Keratinocyte (primary cell): Measurements from ENCODE around the gene PDK1. TPM values are rescaled to one million over a fixed set of nuclear protein-coding genes. Genes with fewer than 3 reads are reported as not detected.

Experiments used
- DNase-seq: peaks from one replicate; pipeline ENCODE4 v3.0.0-alpha.2; 2011; ENCODE audit warnings: low read depth, missing footprints, low spot score
- FAIRE-seq: peaks from 2 replicates; lab custom pipeline; 2011; peaks lifted over from hg19 to GRCh38; lab: Jason Lieb, UNC
- H2AFZ ChIP-seq: 2 replicates; pipeline ENCODE4 v1.6.0; 2012; ENCODE audit warnings: low read length, control low read depth, inconsistent platforms; ENCODE audit not compliant: control insufficient read depth
- H3K27ac ChIP-seq: 2 replicates; pipeline ENCODE4 v1.5.1; 2011; ENCODE audit warnings: low read length; ENCODE audit not compliant: control insufficient read depth, insufficient read depth
- H3K27me3 ChIP-seq: 3 replicates; pipeline ENCODE4 v1.6.0; 2011; ENCODE audit warnings: low read length; ENCODE audit not compliant: control insufficient read depth, insufficient read depth; ENCODE audit errors: extremely low read depth
- H3K36me3 ChIP-seq, 2 experiments: 2 replicates in 1 of 2; 3 replicates in 1 of 2; pipeline ENCODE4 v1.5.1; 2011; ENCODE audit warnings: low read length in 2 of 2, mild to moderate bottlenecking in 1 of 2; ENCODE audit not compliant: control insufficient read depth in 2 of 2, insufficient read depth in 2 of 2; ENCODE audit errors: extremely low read depth in 1 of 2
- H3K4me1 ChIP-seq: 3 replicates; pipeline ENCODE4 v1.5.1; 2011; ENCODE audit warnings: low read length; ENCODE audit not compliant: control insufficient read depth, insufficient read depth; ENCODE audit errors: extremely low read depth
- H3K4me2 ChIP-seq: 3 replicates; pipeline ENCODE4 v1.6.0; 2011; ENCODE audit warnings: low read depth, low read length; ENCODE audit not compliant: control insufficient read depth, insufficient read depth; ENCODE audit errors: extremely low read depth
- H3K4me3 ChIP-seq, 3 experiments: fragments of 200-600 bp in 1 of 3; sonication (generic) in 1 of 3; 2 replicates in 2 of 3; 3 replicates in 1 of 3; pipeline ENCODE4 v1.5.1; 2011 to 2016; ENCODE audit warnings: low read length in 3 of 3, mild to moderate bottlenecking in 3 of 3, control low read depth in 2 of 3, inconsistent platforms in 1 of 3, low read depth in 1 of 3, mixed read lengths in 1 of 3, mixed run types in 1 of 3, moderate library complexity in 1 of 3; ENCODE audit not compliant: control insufficient read depth in 2 of 3, insufficient read depth in 2 of 3; ENCODE audit errors: extremely low read depth in 1 of 3
- H3K79me2 ChIP-seq: 2 replicates; pipeline ENCODE4 v1.6.0; 2012; ENCODE audit warnings: low read length; ENCODE audit not compliant: control insufficient read depth, insufficient read depth
- H3K9ac ChIP-seq: 3 replicates; pipeline ENCODE4 v1.6.0; 2011; ENCODE audit warnings: low read length; ENCODE audit not compliant: control insufficient read depth, insufficient read depth; ENCODE audit errors: extremely low read depth
- H3K9me1 ChIP-seq: 3 replicates; pipeline ENCODE4 v1.6.0; 2011; ENCODE audit warnings: low read length; ENCODE audit not compliant: control insufficient read depth, insufficient read depth; ENCODE audit errors: extremely low read depth
- H3K9me3 ChIP-seq: 2 replicates; pipeline ENCODE4 v1.5.1; 2012; ENCODE audit warnings: low read depth, low read length; ENCODE audit not compliant: control insufficient read depth
- H4K20me1 ChIP-seq: 3 replicates; pipeline ENCODE4 v1.6.0; 2011; ENCODE audit warnings: low read length; ENCODE audit not compliant: control insufficient read depth, insufficient read depth; ENCODE audit errors: extremely low read depth
- EZH2 ChIP-seq: IDR thresholded peaks from one replicate; pipeline ENCODE4 v1.6.1; 2012; ENCODE audit warnings: inconsistent platforms, mild to moderate bottlenecking, low read length, moderate library complexity
- dilution Hi-C: fragments of 300-500 bp; cut with MboI; formaldehyde crosslinking; loops from one replicate; pipeline ENCODE4 v1.7.0; 2020; ENCODE audit warnings: low sequenced_read_pairs; ENCODE audit not compliant: extremely low pct_ligation_motif_present
- polyA plus RNA-seq, 5 experiments: library from polyadenylated mRNA; depleted of rRNA in 3 of 5; stranded (reverse) in 3 of 5; stranded (forward) in 1 of 5; unstranded in 1 of 5; fragments of >200 nt; gene quantifications; 1 replicate in 1 of 5; 2 replicates in 3 of 5; 3 replicates in 1 of 5; pipeline versions ENCODE4 v1.2.1 to v1.2.3, GENCODE V29; 2011 to 2012; ENCODE audit warnings: missing spikeins in 2 of 5, low read depth in 1 of 5, low replicate concordance in 1 of 5
- TF ChIP-seq, protein P1 (sequence below), 3 experiments: IDR thresholded peaks in 1 of 3; conservative IDR thresholded peaks in 1 of 3; optimal IDR thresholded peaks in 1 of 3; 2 replicates in 2 of 3; 3 replicates in 1 of 3; pipeline versions ENCODE3 to v1.5.1; 2011; ENCODE audit warnings: low read length in 3 of 3, mild to moderate bottlenecking in 3 of 3, moderate library complexity in 2 of 3, control low read depth in 1 of 3, inconsistent platforms in 1 of 3; ENCODE audit not compliant: insufficient read depth in 2 of 3; ENCODE audit errors: extremely low read depth in 1 of 3

Gene PDK1
- polyA plus RNA-seq, 1 donor (not counting 4 experiments of a cell fraction or from before 2014, with no cell fraction given) = 29.2 TPM

DNA sequence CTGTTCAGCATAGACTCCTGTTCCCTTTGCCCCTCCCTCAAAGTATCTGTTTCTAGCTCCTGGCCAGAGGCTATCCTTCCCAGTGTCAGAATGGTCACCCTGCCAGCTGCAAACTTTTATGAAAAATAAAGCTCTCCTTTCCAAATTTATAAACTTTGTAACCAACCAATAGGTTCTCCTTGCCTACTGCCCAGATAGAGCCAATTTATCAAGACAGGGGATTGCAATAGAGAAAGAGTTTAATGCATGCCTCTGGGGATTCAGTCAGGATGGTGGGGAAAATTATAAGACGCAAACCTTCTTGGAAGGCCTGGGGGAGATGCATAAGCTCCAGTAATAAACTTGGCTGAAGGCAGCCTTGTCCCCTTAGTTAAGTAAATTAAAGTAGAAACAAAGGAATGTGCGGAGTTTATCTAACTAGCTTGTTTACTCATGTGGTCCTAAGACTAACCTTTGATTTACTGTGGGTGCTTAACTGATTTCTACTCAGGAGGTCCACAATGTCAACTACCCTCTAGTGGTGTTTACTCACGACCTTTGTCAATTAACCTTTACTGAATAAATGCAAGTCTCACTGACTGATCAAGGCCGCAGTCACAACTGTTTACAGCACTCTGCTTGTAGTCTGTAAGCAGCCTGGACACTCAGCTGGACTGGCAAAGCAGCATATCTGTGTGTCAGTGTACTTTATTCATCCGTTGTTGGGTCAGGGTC lies 42.9 kb upstream of the PDK1 start:
- Histone ChIP-seq H3K27me3 (no peaks in the 10 kb centered on the region), H4K20me1 (no peaks in the 10 kb centered on the region), H3K9me1 (no peaks in the 10 kb centered on the region), H3K9ac (no peak overlapping the region), H3K79me2 (no peaks in the 10 kb centered on the region), H3K27ac (no peak overlapping the region), H3K4me1 (no peaks in the 10 kb centered on the region), H3K36me3 (peaks cover 0 to 3% of the 10 kb centered on the region in 2 experiments), H3K4me2 (no peak overlapping the region), H2AFZ (no peak overlapping the region), H3K9me3 (no peaks in the 10 kb centered on the region), H3K4me3 (no peak overlapping the region)
- no peak for TF ChIP-seq EZH2
- TF ChIP-seq, protein P1, sequence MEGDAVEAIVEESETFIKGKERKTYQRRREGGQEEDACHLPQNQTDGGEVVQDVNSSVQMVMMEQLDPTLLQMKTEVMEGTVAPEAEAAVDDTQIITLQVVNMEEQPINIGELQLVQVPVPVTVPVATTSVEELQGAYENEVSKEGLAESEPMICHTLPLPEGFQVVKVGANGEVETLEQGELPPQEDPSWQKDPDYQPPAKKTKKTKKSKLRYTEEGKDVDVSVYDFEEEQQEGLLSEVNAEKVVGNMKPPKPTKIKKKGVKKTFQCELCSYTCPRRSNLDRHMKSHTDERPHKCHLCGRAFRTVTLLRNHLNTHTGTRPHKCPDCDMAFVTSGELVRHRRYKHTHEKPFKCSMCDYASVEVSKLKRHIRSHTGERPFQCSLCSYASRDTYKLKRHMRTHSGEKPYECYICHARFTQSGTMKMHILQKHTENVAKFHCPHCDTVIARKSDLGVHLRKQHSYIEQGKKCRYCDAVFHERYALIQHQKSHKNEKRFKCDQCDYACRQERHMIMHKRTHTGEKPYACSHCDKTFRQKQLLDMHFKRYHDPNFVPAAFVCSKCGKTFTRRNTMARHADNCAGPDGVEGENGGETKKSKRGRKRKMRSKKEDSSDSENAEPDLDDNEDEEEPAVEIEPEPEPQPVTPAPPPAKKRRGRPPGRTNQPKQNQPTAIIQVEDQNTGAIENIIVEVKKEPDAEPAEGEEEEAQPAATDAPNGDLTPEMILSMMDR (optimal IDR thresholded peaks at IDR 0.05 in 1 of 3, IDR thresholded peaks at IDR 0.05 in 1 of 3, conservative IDR thresholded peaks at IDR 0.05 in 1 of 3; ENCODE audit: extremely low read depth in 1 of 3, insufficient read depth in 2 of 3, low read length in 3 of 3) = no peak
- DNase-seq = no peak
- no peak for FAIRE-seq
- dilution Hi-C loops = no loop called here

DNA sequence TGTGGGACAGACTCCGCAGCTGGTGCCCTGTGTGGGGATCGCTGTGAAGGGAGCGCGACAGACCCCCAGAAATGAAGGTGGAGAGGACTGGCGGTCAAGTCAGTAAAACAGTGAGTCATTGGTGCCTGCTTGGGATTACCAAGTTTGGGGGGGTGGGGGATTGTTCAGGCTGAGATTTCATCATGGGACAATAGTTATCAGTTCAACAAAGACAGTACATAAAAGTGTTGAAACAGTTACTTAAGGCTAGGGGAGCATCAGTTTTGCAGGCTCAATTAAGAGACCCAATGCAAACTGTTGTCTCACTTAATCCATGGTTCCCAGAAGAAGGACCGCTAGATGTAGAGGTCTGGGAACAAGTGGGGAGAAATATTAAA lies 42.4 kb upstream of the PDK1 start:
- Histone ChIP-seq H3K27me3 (no peaks in the 10 kb centered on the region), H3K9me3 (no peaks in the 10 kb centered on the region), H2AFZ (no peak overlapping the region), H3K4me3 (no peak overlapping the region), H3K4me2 (no peak overlapping the region), H3K36me3 (no peaks in the 10 kb centered on the region), H3K9ac (no peak overlapping the region), H3K27ac (no peak overlapping the region), H3K9me1 (no peaks in the 10 kb centered on the region), H3K79me2 (no peaks in the 10 kb centered on the region), H3K4me1 (no peaks in the 10 kb centered on the region), H4K20me1 (no peaks in the 10 kb centered on the region)
- dilution Hi-C loops = no loop called here
- FAIRE-seq = no peak
- no peak for DNase-seq
- TF ChIP-seq, protein P1 (optimal IDR thresholded peaks at IDR 0.05 in 1 of 3, IDR thresholded peaks at IDR 0.05 in 1 of 3, conservative IDR thresholded peaks at IDR 0.05 in 1 of 3; ENCODE audit: extremely low read depth in 1 of 3, insufficient read depth in 2 of 3, low read length in 3 of 3) = no peak
- no peak for TF ChIP-seq EZH2
